Measurements from ENCODE around the gene PCSK7.
"Not testable (repeated sequence)": the region's sequence is repeated elsewhere in the genome, so short reads cannot be mapped to it uniquely, and the experiment has no call there.

Gene PCSK7

GRCh38 chr11:117231842-117232091 is at the start of gene PCSK7:
PCSK7 (minus strand) TSS chr11:117232073; CDS start chr11:117229844, 2,229 bp downstream.
- peak in 1 of 2 experiments; percentile 74 for DNase-seq

- no peak for DNase-seq
These were observed 49.3 kb upstream of the PCSK7 start for GRCh38 chr11:117281159-117281558.

- no peak for DNase-seq
These were observed 48.0 kb upstream of the PCSK7 start for GRCh38 chr11:117279711-117280376.

- DNase-seq, result no peak
These were observed 46.5 kb upstream of the PCSK7 start for GRCh38 chr11:117278347-117278746.

GRCh38 chr11:117273550-117274289 is 41.8 kb upstream of the PCSK7 start:
- no peak for DNase-seq

- not testable (repeated sequence) for DNase-seq
These were observed 40.3 kb upstream of the PCSK7 start for GRCh38 chr11:117272175-117272574.

- DNase-seq, result no peak
These were observed 39.3 kb upstream of the PCSK7 start for GRCh38 chr11:117271208-117271607.

GRCh38 chr11:117269856-117270255 is 38.0 kb upstream of the PCSK7 start:
- no peak for DNase-seq

GRCh38 chr11:117265745-117266144 is 33.9 kb upstream of the PCSK7 start:
- DNase-seq, result no peak

GRCh38 chr11:117264624-117265323 is 32.9 kb upstream of the PCSK7 start:
- not testable (repeated sequence) for DNase-seq

GRCh38 chr11:117259417-117259816 is 27.5 kb upstream of the PCSK7 start:
- no peak for DNase-seq

GRCh38 chr11:117258576-117258975 is 26.7 kb upstream of the PCSK7 start:
- no peak for DNase-seq

- no peak for DNase-seq
These were observed 24.7 kb upstream of the PCSK7 start for GRCh38 chr11:117256573-117256972.

GRCh38 chr11:117255966-117256365 is 24.1 kb upstream of the PCSK7 start:
- no peak for DNase-seq

GRCh38 chr11:117251506-117251905 is 19.6 kb upstream of the PCSK7 start:
- no peak for DNase-seq

GRCh38 chr11:117249571-117249970 is 17.7 kb upstream of the PCSK7 start:
- DNase-seq, result no peak

- DNase-seq, result no peak
These were observed 16.5 kb upstream of the PCSK7 start for GRCh38 chr11:117248341-117248740.

- no peak for DNase-seq
These were observed 7.4 kb upstream of the PCSK7 start for GRCh38 chr11:117239295-117239694.

- DNase-seq, result no peak
These were observed 6.3 kb upstream of the PCSK7 start for GRCh38 chr11:117238221-117238620.

GRCh38 chr11:117232911-117233409 is 1.1 kb upstream of the PCSK7 start:
- DNase-seq, result peak; percentile 43 to 47

- peak; percentile 88 to 89 for DNase-seq
These were observed 412 bp upstream of the PCSK7 start, which contains the start of gene RNF214 for GRCh38 chr11:117232092-117232878. RNF214 (plus strand) TSS chr11:117232671; CDS start chr11:117234273, 1,602 bp downstream.

GRCh38 chr11:117230999-117231841 is 653 bp downstream of the PCSK7 start:
- DNase-seq, result peak; percentile 44 to 46
